Gastrocnemius medialis (tissue), 4 donors: Measurements from ENCODE around the gene LCAT.

Source experiments
- CTCF ChIP-seq, 5 experiments: fragments of 450-650 bp in 3 of 5; fragments of 200-600 bp in 2 of 5; sonication (generic) in 2 of 5; IDR thresholded peaks in 4 of 5; conservative IDR thresholded peaks in 1 of 5; 1 replicate in 4 of 5; 2 replicates in 1 of 5; pipeline ENCODE4 v1.5.1; 2016 to 2019; ENCODE audit warnings: antibody characterized with exemption in 5 of 5, mild to moderate bottlenecking in 3 of 5, moderate library complexity in 3 of 5
- POLR2A ChIP-seq, 2 donors: fragments of 450-650 bp; IDR thresholded peaks; one replicate each; pipeline ENCODE4 v1.6.1; 2017; ENCODE audit warnings: antibody characterized with exemption in 2 of 2, mild to moderate bottlenecking in 2 of 2, moderate library complexity in 2 of 2

DNA sequence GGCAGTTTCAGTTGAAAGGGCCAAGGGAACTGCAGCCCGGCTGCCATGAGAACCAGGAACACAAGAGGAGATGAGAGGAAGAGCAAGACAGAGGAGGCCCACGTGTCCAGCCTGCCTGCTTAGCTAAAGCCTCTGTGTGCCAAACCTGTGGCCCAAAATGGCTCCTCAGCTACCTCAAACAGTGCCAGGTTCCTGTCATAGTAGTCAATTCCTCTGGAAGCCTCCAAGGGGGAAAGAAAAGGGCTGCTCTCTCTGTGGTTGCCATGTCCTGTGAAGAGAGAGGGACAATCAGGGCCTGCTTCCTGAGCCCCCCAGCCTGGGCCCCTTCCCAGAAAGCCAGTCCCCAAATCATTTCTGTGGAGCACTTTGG, 19.4 kb upstream of the LCAT start:
- no peak for TF ChIP-seq CTCF (IDR thresholded peaks at IDR 0.05 in 4 of 5, conservative IDR thresholded peaks at IDR 0.05 in 1 of 5)
- TF ChIP-seq POLR2A (IDR thresholded peaks at IDR 0.05) = no peak
